GM12878 (cell line): ENCODE measurements around the gene STPG3. TPM values are rescaled to one million over a fixed set of nuclear protein-coding genes. Genes with fewer than 3 reads are reported as not detected.
A peak's percentile ranks its signal among the peaks of the same experiment; 100 is the strongest.

Source experiments
- ATAC-seq: fragments of 200-7000 bp; cut with Tn5 transposase; 3 replicates; pipeline ENCODE4 v1.9.1; 2020; ENCODE audit warnings: mild to moderate bottlenecking, moderate library complexity
- BruUV-seq: library from RNA; stranded (reverse); fragments of 400-500 nt; replicated peaks from 2 replicates; lab custom pipeline; 2021; lab: Mats Ljungman, UMichigan
- CTCF ChIA-PET: fragments of 300-600 bp; sonication (Branson Sonifier 250); formaldehyde crosslinking; extraction: SDS; loops from one replicate; lab custom pipeline; 2021; ENCODE audit warnings: inconsistent platforms; lab: Yijun Ruan, JAX
- POLR2A ChIA-PET: fragments of 350-600 bp; formaldehyde crosslinking; extraction: SDS; loops from one replicate; lab custom pipeline; 2021; ENCODE audit warnings: inconsistent platforms; lab: Charles Lee
- RAD21 ChIA-PET: fragments of 300-600 bp; sonication (Branson Sonifier 250); formaldehyde crosslinking; loops from one replicate; lab custom pipeline; 2023; ENCODE audit warnings: antibody characterized with exemption; ENCODE audit not compliant: unreplicated experiment; lab: Charles Lee
- SMC1A ChIA-PET: fragments of 300-600 bp; sonication (Branson Sonifier 250); formaldehyde crosslinking; loops from one replicate; lab custom pipeline; 2023; ENCODE audit not compliant: unreplicated experiment, uncharacterized antibody; lab: Charles Lee
- DNase-seq: peaks from one replicate; pipeline ENCODE4 v3.0.0-alpha.2; 2011; ENCODE audit warnings: low read depth, low spot score
- FAIRE-seq: peaks from 3 replicates; lab custom pipeline; 2011; peaks lifted over from hg19 to GRCh38; lab: Jason Lieb, UNC
- H2AFZ ChIP-seq: 2 replicates; pipeline ENCODE4 v1.6.0; 2011; ENCODE audit warnings: low read depth, low read length, control low read depth; ENCODE audit not compliant: control insufficient read depth
- H3K27ac ChIP-seq: 2 replicates; pipeline ENCODE4 v1.5.1; 2011; ENCODE audit warnings: control low read depth; ENCODE audit not compliant: control insufficient read depth, insufficient read depth
- H3K27me3 ChIP-seq, 2 experiments: replicated peaks in 1 of 2; 2 replicates each; pipeline versions ENCODE4 v1.6.0 to v1.6.1; 2011; ENCODE audit warnings: low read length in 1 of 2; ENCODE audit not compliant: control insufficient read depth in 2 of 2, insufficient read depth in 2 of 2
- H3K36me3 ChIP-seq, 2 experiments: 2 replicates each; pipeline ENCODE4 v1.5.1; 2011; ENCODE audit warnings: low read length in 1 of 2; ENCODE audit not compliant: control insufficient read depth in 2 of 2, insufficient read depth in 2 of 2
- H3K4me1 ChIP-seq: 2 replicates; pipeline ENCODE4 v1.6.1; 2011; ENCODE audit warnings: mild to moderate bottlenecking, low read length, moderate library complexity, mixed read lengths; ENCODE audit not compliant: control insufficient read depth, insufficient read depth
- H3K4me2 ChIP-seq: 2 replicates; pipeline ENCODE4 v1.6.0; 2011; ENCODE audit warnings: control low read depth; ENCODE audit not compliant: control insufficient read depth, insufficient read depth
- H3K4me3 ChIP-seq: fragments of 200-600 bp; sonication (generic); 2 replicates; pipeline ENCODE4 v1.5.1; 2016
- H3K79me2 ChIP-seq: 2 replicates; pipeline ENCODE4 v1.6.0; 2011; ENCODE audit warnings: low read length; ENCODE audit not compliant: control insufficient read depth, insufficient read depth
- H3K9ac ChIP-seq: 2 replicates; pipeline ENCODE4 v1.8.0; 2011; ENCODE audit warnings: low read length, control low read depth, mixed read lengths; ENCODE audit not compliant: control insufficient read depth, insufficient read depth
- H3K9me3 ChIP-seq: replicated peaks from 3 replicates; pipeline ENCODE4 v1.5.1; 2011; ENCODE audit warnings: mild to moderate bottlenecking, low read length; ENCODE audit not compliant: control insufficient read depth, insufficient read depth
- H4K20me1 ChIP-seq: 2 replicates; pipeline ENCODE4 v1.6.0; 2011; ENCODE audit not compliant: control insufficient read depth, insufficient read depth
- BMI1 ChIP-seq: fragments of 450-650 bp; IDR thresholded peaks from 2 replicates; pipeline ENCODE4 v1.6.1; 2016; ENCODE audit warnings: mild to moderate bottlenecking, moderate library complexity, borderline replicate concordance
- EGR1 ChIP-seq, 2 experiments: IDR thresholded peaks; 1 replicate in 1 of 2; 2 replicates in 1 of 2; pipeline ENCODE4 v1.6.1; 2011 to 2012; ENCODE audit warnings: low read depth in 2 of 2, low read length in 2 of 2, borderline replicate concordance in 1 of 2, mild to moderate bottlenecking in 1 of 2, moderate library complexity in 1 of 2
- RAD21 ChIP-seq: IDR thresholded peaks from 2 replicates; pipeline ENCODE4 v1.6.1; 2011; ENCODE audit warnings: mild to moderate bottlenecking, low read depth, low read length, moderate library complexity; ENCODE audit not compliant: insufficient read depth
- SMC3 ChIP-seq: IDR thresholded peaks from 2 replicates; pipeline ENCODE4 v1.6.1; 2011; ENCODE audit warnings: low read length, improper control_type of control experiment, borderline replicate concordance
- WGBS: methylation state at CpG from one replicate; pipeline ENCODE4 v1.1.6; 2016; ENCODE audit warnings: low lambda C conversion rate; ENCODE audit not compliant: insufficient replicate concordance, insufficient coverage; ENCODE audit errors: missing lambda C conversion rate; 5-methylcytosine and 5-hydroxymethylcytosine counted together
- in situ Hi-C: fragments of 300-500 bp; cut with MboI; formaldehyde crosslinking; loops from 9 replicates; pipeline ENCODE4 v1.14.3; 2018; ENCODE audit warnings: mixed read lengths
- intact Hi-C: fragments of 100-400 bp; cut with micrococcal nuclease; formaldehyde crosslinking; loops from one replicate; pipeline ENCODE4 v1.14.2; 2022; ENCODE audit not compliant: unreplicated experiment
- polyA plus RNA-seq, 11 experiments: library from polyadenylated mRNA; depleted of rRNA in 4 of 11; unstranded in 6 of 11; stranded (reverse) in 5 of 11; fragments of >200 nt; fragmentation: Nextera tagmentation in 4 of 11; fragmentation: Illumina TruSeq in 1 of 11; extraction: Ambion mirVana in 4 of 11; extraction: Trizol in 1 of 11; gene quantifications; 1 replicate in 1 of 11; 2 replicates in 10 of 11; pipeline versions ENCODE4 v1.2.1 to v1.2.3, GENCODE V29; 2011 to 2016; ENCODE audit warnings: inconsistent platforms in 2 of 11, missing spikeins in 2 of 11, low read depth in 1 of 11
- total RNA-seq, 4 experiments: library from RNA; depleted of rRNA in 3 of 4; stranded (reverse); fragments of >200 nt in 3 of 4; fragmentation: Illumina TruSeq in 1 of 4; extraction: Trizol in 1 of 4; gene quantifications; 2 replicates each; pipeline versions ENCODE4 v1.2.1 to v1.2.3, GENCODE V29; 2013 to 2021
- TF ChIP-seq, protein P1 (sequence below), 3 experiments: IDR thresholded peaks in 2 of 3; conservative IDR thresholded peaks in 1 of 3; 2 replicates each; pipeline ENCODE4 v1.5.1; 2011; ENCODE audit warnings: low read depth in 3 of 3, low read length in 3 of 3, mild to moderate bottlenecking in 3 of 3, control low read depth in 2 of 3, moderate library complexity in 2 of 3, inconsistent platforms in 1 of 3, mixed read lengths in 1 of 3; ENCODE audit not compliant: control insufficient read depth in 2 of 3, insufficient read depth in 1 of 3; ENCODE audit errors: extremely low read depth in 1 of 3

Gene STPG3
- total and polyA plus RNA-seq, 10 of the 15 experiments (the other 5 are each of a cell fraction or from before 2014, with no cell fraction given) = not detected

DNA sequence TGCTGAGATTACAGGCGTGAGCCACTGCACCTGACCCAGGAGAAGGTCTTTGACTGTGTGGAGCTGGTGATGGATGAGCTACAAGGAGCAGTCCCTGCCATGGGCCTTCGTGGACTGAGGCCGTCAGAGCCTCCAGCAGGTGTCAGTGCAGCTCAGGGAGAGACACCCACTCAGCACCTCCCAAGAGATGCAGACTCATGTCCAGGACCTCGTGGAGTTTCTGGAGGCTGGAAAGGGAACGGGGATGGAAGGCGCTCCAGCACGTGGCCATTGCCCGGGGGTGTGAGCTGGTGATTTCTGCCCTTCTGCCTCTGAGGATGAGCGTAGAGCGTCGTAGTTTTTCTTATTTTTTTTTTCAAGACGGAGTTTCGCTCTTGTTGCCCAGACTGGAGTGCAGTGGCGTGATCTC is 35.9 kb downstream of the STPG3 start:
- Histone ChIP-seq H4K20me1 (no peaks in the 10 kb centered on the region), H2AFZ (no peak overlapping the region), H3K4me3 (no peak overlapping the region), H3K9me3 (no peaks in the 10 kb centered on the region), H3K27ac (no peak overlapping the region), H3K27me3 (no peaks in the 10 kb centered on the region), H3K4me2 (0 out of 2 replicates have a peak overlapping the region, but pooled peaks have one; percentile 7), H3K79me2 (no peaks in the 10 kb centered on the region), H3K36me3 (no peaks in the 10 kb centered on the region; a peak in 1 of 4 replicates), H3K4me1 (peaks cover 16% of the 10 kb centered on the region), H3K9ac (no peak overlapping the region)
- RAD21 ChIA-PET = interaction anchor here (1.0 to 1.9 kb wide), 4 partner anchors 10 to 224 kb away, joined by 3 to 9 read pairs (median 4); partner anchors contain the start of genes NRARP and TOR4A
- CTCF ChIA-PET = interaction anchor here (0.8 to 2.2 kb wide), 11 partner anchors 9 to 239 kb away, joined by 3 to 25 read pairs (median 4); partner anchors contain the start of genes EXD3, NOXA1 and TOR4A
- 65% methylated on average over 14 of the region's 14 CpGs for WGBS
- ATAC-seq = peak; percentile 87
- no TSS peak for BruUV-seq
- in situ Hi-C loops (no loop called here), intact Hi-C loops (loop anchor here (2.0 kb wide), 1 partner anchor 158 kb away; no protein-coding TSS in a partner anchor)
- SMC1A ChIA-PET = interaction anchor here (0.7 to 1.5 kb wide), 5 partner anchors 10 to 156 kb away, joined by 3 to 7 read pairs (median 3); no protein-coding TSS in a partner anchor
- POLR2A ChIA-PET = interaction anchor here (0.6 to 1.6 kb wide), 4 partner anchors 10 to 47 kb away, joined by 3 to 4 read pairs (median 4); partner anchors contain the start of genes NRARP and TOR4A
- peak; percentile 7 for FAIRE-seq
- TF ChIP-seq BMI1 (no peak), RAD21 (peak; percentile 62), EGR1 (IDR thresholded peaks at IDR 0.05; ENCODE audit: borderline replicate concordance in 1 of 2, low read depth in 2 of 2, low read length in 2 of 2) (0 out of 3 replicates have a peak, but pooled peaks of 1 of the 2 experiments have one; percentile 11), SMC3 (peak; percentile 34)
- TF ChIP-seq, protein P1, sequence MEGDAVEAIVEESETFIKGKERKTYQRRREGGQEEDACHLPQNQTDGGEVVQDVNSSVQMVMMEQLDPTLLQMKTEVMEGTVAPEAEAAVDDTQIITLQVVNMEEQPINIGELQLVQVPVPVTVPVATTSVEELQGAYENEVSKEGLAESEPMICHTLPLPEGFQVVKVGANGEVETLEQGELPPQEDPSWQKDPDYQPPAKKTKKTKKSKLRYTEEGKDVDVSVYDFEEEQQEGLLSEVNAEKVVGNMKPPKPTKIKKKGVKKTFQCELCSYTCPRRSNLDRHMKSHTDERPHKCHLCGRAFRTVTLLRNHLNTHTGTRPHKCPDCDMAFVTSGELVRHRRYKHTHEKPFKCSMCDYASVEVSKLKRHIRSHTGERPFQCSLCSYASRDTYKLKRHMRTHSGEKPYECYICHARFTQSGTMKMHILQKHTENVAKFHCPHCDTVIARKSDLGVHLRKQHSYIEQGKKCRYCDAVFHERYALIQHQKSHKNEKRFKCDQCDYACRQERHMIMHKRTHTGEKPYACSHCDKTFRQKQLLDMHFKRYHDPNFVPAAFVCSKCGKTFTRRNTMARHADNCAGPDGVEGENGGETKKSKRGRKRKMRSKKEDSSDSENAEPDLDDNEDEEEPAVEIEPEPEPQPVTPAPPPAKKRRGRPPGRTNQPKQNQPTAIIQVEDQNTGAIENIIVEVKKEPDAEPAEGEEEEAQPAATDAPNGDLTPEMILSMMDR (IDR thresholded peaks at IDR 0.05 in 2 of 3, conservative IDR thresholded peaks at IDR 0.05 in 1 of 3; ENCODE audit: control insufficient read depth in 2 of 3, extremely low read depth in 1 of 3, insufficient read depth in 1 of 3, low read depth in 3 of 3, low read length in 3 of 3) = peak; percentile 45 to 59 (median 52); a peak in 5 of 6 replicates
- DNase-seq = no peak
